ENCODE data around the gene HMX1. TPM values are rescaled to one million over a fixed set of nuclear protein-coding genes. Genes with fewer than 3 reads are reported as not detected.

Gene HMX1
- total RNA-seq, 2 donors from 2014 or later = not detected

GRCh38 chr4:8886612-8887406 lies 15.2 kb upstream of the HMX1 start:
- TF ChIP-seq CTCF (IDR thresholded peaks at IDR 0.05) = no peak
- Histone ChIP-seq H3K4me3 (no peak overlapping the region), H3K27ac (no peak overlapping the region), H3K36me3 (no peaks in the 10 kb centered on the region), H3K27me3 (peaks cover 2 to 4% of the 10 kb centered on the region in 2 donors), H3K9me3 (peaks cover 0 to 6% of the 10 kb centered on the region in 2 donors), H3K4me1 (peaks cover 0 to under 1% of the 10 kb centered on the region in 2 donors)
- no peak for DNase-seq (ENCODE audit: low spot score)

DNA sequence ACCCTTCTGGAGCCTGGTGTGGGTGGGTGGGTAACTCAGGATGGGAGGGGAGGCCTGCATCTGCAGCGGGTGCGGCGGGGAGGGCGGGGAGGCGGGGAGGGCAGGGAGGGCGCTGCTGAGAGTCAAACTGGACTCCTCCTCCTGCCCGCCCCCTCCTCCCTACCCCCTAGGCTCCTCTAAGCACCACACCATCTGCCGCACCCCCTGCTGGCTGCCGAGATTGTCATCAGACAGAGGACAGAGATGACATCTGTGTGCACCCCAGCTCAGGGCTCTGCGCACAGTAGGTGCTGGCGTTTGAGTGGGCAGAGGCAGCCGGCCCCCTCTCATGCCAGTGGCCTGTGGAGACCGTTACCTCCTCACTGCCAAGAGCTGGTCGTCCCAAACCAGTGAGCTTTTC lies 10.6 kb upstream of the HMX1 start:
- TF ChIP-seq CTCF (IDR thresholded peaks at IDR 0.05) = no peak
- Histone ChIP-seq H3K27me3 (peaks cover 2 to 9% of the 10 kb centered on the region in 2 donors), H3K4me3 (no peak overlapping the region), H3K4me1 (no peaks in the 10 kb centered on the region), H3K36me3 (no peaks in the 10 kb centered on the region), H3K9me3 (peaks cover 0 to 6% of the 10 kb centered on the region in 2 donors), H3K27ac (no peak overlapping the region)
- DNase-seq (ENCODE audit: low spot score) = no peak

DNA sequence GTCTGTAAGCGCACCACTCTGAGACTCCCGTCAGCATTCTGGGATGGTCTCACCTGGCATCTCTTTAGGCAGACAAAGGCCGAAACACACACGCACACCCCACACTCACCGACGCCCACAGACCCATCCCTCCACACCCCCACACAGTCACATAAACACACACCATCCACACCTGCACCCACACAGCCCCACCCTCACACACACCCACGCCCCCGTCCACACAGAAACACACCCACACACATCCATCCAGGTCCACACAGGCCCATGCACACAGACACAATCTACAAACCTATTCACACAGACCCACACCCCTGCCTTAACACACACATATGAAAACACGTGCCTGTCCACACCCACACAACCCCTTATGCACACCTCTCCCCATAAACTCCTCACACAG lies 9.2 kb upstream of the HMX1 start:
- Histone ChIP-seq H3K4me3 (no peak overlapping the region), H3K27me3 (peaks cover 0 to 6% of the 10 kb centered on the region in 2 donors), H3K27ac (no peak overlapping the region), H3K9me3 (no peaks in the 10 kb centered on the region), H3K4me1 (no peaks in the 10 kb centered on the region), H3K36me3 (no peaks in the 10 kb centered on the region)
- no peak for TF ChIP-seq CTCF (IDR thresholded peaks at IDR 0.05)
- DNase-seq (ENCODE audit: low spot score) = no peak

DNA sequence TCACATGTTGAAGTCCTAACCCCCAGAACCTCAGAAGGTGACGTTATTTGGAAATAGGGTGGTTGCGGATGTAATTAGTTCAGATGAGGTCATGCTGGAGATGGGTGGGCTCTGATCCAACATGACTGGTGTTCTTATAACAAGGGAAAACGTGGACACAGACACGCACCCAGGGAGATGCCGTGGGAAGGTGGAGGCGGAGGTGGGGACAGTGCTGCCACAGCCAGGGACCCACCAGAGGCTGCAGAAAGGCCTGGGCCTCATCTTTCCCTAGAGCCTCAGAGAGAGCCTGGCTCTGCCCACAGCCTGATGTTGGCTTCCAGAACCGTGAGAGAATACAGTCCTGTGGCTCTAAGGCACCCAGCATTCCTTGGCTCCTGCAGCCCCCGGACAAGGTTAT lies 7.9 kb upstream of the HMX1 start:
- H3K4me3 ChIP-seq = no peak overlapping the region
- H3K27me3 ChIP-seq = peaks cover 0 to 16% of the 10 kb centered on the region in 2 donors
- DNase-seq (ENCODE audit: low spot score) = no peak
- no peak overlapping the region for H3K27ac ChIP-seq
- no peaks in the 10 kb centered on the region for H3K9me3 ChIP-seq
- TF ChIP-seq CTCF (IDR thresholded peaks at IDR 0.05) = no peak
- H3K36me3 ChIP-seq = no peaks in the 10 kb centered on the region
- H3K4me1 ChIP-seq = no peaks in the 10 kb centered on the region

DNA sequence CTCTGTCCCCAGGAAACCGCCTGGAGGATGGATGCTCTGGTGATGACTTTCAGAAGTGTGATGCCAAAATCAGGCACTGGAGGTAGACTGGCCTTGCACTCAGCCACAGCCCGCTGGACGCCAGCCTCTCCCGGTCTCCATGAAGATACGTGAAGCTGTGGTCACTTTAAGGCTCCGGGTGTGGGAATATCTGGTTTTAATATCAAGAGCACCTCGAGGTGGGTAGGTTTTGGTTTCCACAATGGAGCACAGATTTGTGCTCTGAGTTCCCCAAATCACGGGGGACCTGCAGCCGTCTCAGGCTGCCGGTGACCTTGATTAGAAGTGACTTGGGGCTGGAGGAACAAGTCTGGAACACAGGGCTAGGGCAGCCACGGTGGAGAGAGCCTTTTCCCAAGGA lies 6.8 kb upstream of the HMX1 start:
- Histone ChIP-seq H3K27me3 (peaks cover 8 to 27% of the 10 kb centered on the region in 2 donors), H3K9me3 (no peaks in the 10 kb centered on the region), H3K27ac (no peak overlapping the region), H3K4me1 (no peaks in the 10 kb centered on the region), H3K4me3 (no peak overlapping the region), H3K36me3 (no peaks in the 10 kb centered on the region)
- TF ChIP-seq CTCF (IDR thresholded peaks at IDR 0.05) = no peak
- DNase-seq (ENCODE audit: low spot score) = no peak

GRCh38 chr4:8877780-8878040 lies 6.1 kb upstream of the HMX1 start:
- DNase-seq (ENCODE audit: low spot score) = no peak
- Histone ChIP-seq H3K27me3 (peaks cover 15 to 35% of the 10 kb centered on the region in 2 donors), H3K27ac (no peak overlapping the region), H3K36me3 (no peaks in the 10 kb centered on the region), H3K4me3 (no peak overlapping the region), H3K9me3 (no peaks in the 10 kb centered on the region), H3K4me1 (peaks cover 0 to 4% of the 10 kb centered on the region in 2 donors)
- TF ChIP-seq CTCF (IDR thresholded peaks at IDR 0.05) = no peak

Measured in right atrium auricular region (tissue), 2 donors.